MM.1S (cell line): Measurements from ENCODE around the gene CCDC88A.
A peak's percentile ranks its signal among the peaks of the same experiment; 100 is the strongest.

Source experiments
- DNase-seq: peaks from one replicate; pipeline ENCODE4 v3.0.0-alpha.2; 2015
- H2AFZ ChIP-seq: fragments of 300-600 bp; sonication (generic); 2 replicates; pipeline ENCODE4 v1.6.0; 2016; ENCODE audit warnings: antibody characterized with exemption, low read length
- H3F3A ChIP-seq: fragments of 300-600 bp; sonication (generic); 2 replicates; pipeline ENCODE4 v1.6.1; 2016; ENCODE audit warnings: mild to moderate bottlenecking, antibody characterized with exemption, low read length, moderate library complexity, mixed read lengths; ENCODE audit not compliant: insufficient read depth
- H3K27ac ChIP-seq: fragments of 300-600 bp; sonication (generic); 2 replicates; pipeline ENCODE4 v1.5.1; 2016; ENCODE audit warnings: mild to moderate bottlenecking, low read length
- H3K27me3 ChIP-seq: fragments of 300-600 bp; sonication (generic); replicated peaks from 2 replicates; pipeline ENCODE4 v1.6.0; 2016; ENCODE audit warnings: low read length; ENCODE audit not compliant: insufficient read depth
- H3K36me3 ChIP-seq: fragments of 300-600 bp; sonication (generic); replicated peaks from 2 replicates; pipeline ENCODE4 v1.6.1; 2016; ENCODE audit warnings: mild to moderate bottlenecking, low read length, mixed read lengths; ENCODE audit not compliant: insufficient read depth
- H3K4me1 ChIP-seq: fragments of 300-600 bp; sonication (generic); 2 replicates; pipeline ENCODE4 v1.6.1; 2016; ENCODE audit warnings: low read length, mixed read lengths
- H3K4me2 ChIP-seq: fragments of 300-600 bp; sonication (generic); 2 replicates; pipeline ENCODE4 v1.6.0; 2016; ENCODE audit warnings: low read depth, low read length
- H3K4me3 ChIP-seq: fragments of 300-600 bp; sonication (generic); 2 replicates; pipeline ENCODE4 v1.5.1; 2016; ENCODE audit warnings: low read length, mixed read lengths
- H3K79me2 ChIP-seq: fragments of 300-600 bp; sonication (generic); 2 replicates; pipeline ENCODE4 v1.6.1; 2016; ENCODE audit warnings: mixed run types, low read length, mixed read lengths
- H3K9ac ChIP-seq: fragments of 300-600 bp; sonication (generic); 2 replicates; pipeline ENCODE4 v1.6.1; 2016; ENCODE audit warnings: low read length, mixed read lengths
- H3K9me2 ChIP-seq: fragments of 300-600 bp; sonication (generic); replicated peaks from 2 replicates; pipeline ENCODE4 v1.6.1; 2016; ENCODE audit warnings: mild to moderate bottlenecking, low read length, mixed read lengths; ENCODE audit not compliant: insufficient read depth
- H3K9me3 ChIP-seq: fragments of 300-600 bp; sonication (generic); replicated peaks from 2 replicates; pipeline ENCODE4 v1.6.1; 2016; ENCODE audit warnings: mild to moderate bottlenecking, low read length, mixed read lengths; ENCODE audit not compliant: insufficient read depth
- H4K20me1 ChIP-seq: fragments of 300-600 bp; sonication (generic); 2 replicates; pipeline ENCODE4 v1.6.1; 2016; ENCODE audit warnings: mild to moderate bottlenecking, low read length, moderate library complexity, mixed read lengths; ENCODE audit not compliant: insufficient read depth
- EZH2 ChIP-seq: fragments of 300-600 bp; sonication (generic); optimal IDR thresholded peaks from 2 replicates; pipeline ENCODE3; 2017; ENCODE audit warnings: low read depth, mild to moderate bottlenecking, antibody characterized with exemption, low read length, mixed read lengths
- EZH2phosphoT487 ChIP-seq: fragments of 300-600 bp; sonication (generic); IDR thresholded peaks from 2 replicates; pipeline ENCODE4 v1.6.1; 2018; ENCODE audit warnings: antibody characterized with exemption, low read length
- TF ChIP-seq, protein P1 (sequence below): fragments of 300-600 bp; sonication (generic); IDR thresholded peaks from 2 replicates; pipeline ENCODE4 v1.5.1; 2016; ENCODE audit warnings: antibody characterized with exemption, low read length, mixed read lengths

The CCDC88A gene

DNA sequence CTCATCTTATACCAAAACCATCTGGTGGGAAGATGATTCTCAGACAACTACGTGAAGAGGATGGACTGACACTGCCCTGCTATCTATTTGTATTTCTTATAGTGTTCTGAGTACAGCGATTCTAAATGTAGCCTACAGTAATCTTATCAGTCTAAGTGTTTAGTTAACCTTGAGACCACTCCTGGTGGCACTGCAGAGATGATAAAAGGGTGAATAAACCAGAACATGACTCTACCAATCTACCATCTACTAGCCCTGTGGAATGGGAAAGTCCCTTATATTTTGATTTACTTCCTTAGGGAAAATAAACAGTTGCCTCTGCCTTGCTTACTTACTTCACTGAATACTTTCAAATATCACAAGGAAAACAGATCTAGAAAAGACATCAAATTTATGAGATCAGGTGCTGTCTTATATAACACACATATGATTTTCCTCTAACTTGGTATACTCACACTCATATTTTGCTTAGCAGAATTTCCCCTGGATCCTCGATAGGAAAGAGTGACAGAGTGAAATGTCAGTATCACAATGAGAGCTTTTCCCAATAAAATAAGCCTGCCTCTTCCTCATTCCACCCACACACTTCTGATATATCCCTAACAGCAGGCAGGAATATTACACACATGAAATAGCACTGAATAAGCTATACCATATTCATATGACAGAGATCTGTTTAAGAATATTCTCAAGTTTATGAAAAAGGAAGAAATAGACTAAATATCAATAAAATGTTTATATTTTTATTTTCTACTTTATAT, 92.0 kb downstream of the CCDC88A start:
- H3K27me3 ChIP-seq, result no peaks in the 10 kb centered on the region
- TF ChIP-seq EZH2, result no peak
- TF ChIP-seq, protein P1, sequence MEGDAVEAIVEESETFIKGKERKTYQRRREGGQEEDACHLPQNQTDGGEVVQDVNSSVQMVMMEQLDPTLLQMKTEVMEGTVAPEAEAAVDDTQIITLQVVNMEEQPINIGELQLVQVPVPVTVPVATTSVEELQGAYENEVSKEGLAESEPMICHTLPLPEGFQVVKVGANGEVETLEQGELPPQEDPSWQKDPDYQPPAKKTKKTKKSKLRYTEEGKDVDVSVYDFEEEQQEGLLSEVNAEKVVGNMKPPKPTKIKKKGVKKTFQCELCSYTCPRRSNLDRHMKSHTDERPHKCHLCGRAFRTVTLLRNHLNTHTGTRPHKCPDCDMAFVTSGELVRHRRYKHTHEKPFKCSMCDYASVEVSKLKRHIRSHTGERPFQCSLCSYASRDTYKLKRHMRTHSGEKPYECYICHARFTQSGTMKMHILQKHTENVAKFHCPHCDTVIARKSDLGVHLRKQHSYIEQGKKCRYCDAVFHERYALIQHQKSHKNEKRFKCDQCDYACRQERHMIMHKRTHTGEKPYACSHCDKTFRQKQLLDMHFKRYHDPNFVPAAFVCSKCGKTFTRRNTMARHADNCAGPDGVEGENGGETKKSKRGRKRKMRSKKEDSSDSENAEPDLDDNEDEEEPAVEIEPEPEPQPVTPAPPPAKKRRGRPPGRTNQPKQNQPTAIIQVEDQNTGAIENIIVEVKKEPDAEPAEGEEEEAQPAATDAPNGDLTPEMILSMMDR, result no peak
- TF ChIP-seq EZH2phosphoT487, result no peak
- H3K4me3 ChIP-seq, result no peak overlapping the region
- no peak overlapping the region for H2AFZ ChIP-seq
- H3F3A ChIP-seq, result no peaks in the 10 kb centered on the region
- H3K27ac ChIP-seq, result no peak overlapping the region
- H3K9ac ChIP-seq, result no peak overlapping the region
- no peaks in the 10 kb centered on the region for H3K79me2 ChIP-seq
- no peaks in the 10 kb centered on the region for H3K4me1 ChIP-seq
- no peak for DNase-seq
- no peaks in the 10 kb centered on the region for H3K9me2 ChIP-seq
- H3K36me3 ChIP-seq, result no peaks in the 10 kb centered on the region
- H4K20me1 ChIP-seq, result no peaks in the 10 kb centered on the region
- no peaks in the 10 kb centered on the region for H3K9me3 ChIP-seq
- H3K4me2 ChIP-seq, result no peak overlapping the region

DNA sequence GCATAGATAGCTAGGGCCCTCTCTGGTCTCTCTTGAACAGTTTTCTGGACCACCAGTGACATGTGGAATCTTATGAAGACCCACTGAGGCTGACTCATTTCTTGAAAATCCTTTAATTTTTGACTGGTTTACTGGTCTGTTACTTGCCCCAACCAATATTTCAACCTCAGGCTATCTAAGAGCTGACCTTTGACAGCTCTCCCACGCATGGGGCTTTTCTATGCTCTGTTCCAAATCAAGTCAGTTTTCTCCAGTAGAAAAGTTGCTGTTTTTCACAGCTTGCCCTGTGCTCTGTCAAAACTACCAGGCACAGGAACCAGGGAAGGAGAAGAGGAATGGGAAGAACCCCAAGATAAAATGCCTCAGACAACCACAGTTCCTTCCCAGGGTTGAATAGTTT, 104.7 kb downstream of the CCDC88A start:
- Histone ChIP-seq H3K9me2 (no peaks in the 10 kb centered on the region), H3K9ac (no peak overlapping the region), H4K20me1 (no peaks in the 10 kb centered on the region), H2AFZ (no peak overlapping the region), H3F3A (no peaks in the 10 kb centered on the region), H3K27me3 (no peaks in the 10 kb centered on the region), H3K9me3 (no peaks in the 10 kb centered on the region), H3K4me3 (no peak overlapping the region), H3K36me3 (no peaks in the 10 kb centered on the region), H3K79me2 (no peaks in the 10 kb centered on the region), H3K27ac (no peak overlapping the region), H3K4me1 (0 out of 2 replicates have a peak, but pooled peaks cover 3% of the 10 kb centered on the region), H3K4me2 (no peak overlapping the region)
- no peak for TF ChIP-seq EZH2phosphoT487
- TF ChIP-seq, protein P1, result no peak
- no peak for TF ChIP-seq EZH2
- DNase-seq, result no peak

DNA sequence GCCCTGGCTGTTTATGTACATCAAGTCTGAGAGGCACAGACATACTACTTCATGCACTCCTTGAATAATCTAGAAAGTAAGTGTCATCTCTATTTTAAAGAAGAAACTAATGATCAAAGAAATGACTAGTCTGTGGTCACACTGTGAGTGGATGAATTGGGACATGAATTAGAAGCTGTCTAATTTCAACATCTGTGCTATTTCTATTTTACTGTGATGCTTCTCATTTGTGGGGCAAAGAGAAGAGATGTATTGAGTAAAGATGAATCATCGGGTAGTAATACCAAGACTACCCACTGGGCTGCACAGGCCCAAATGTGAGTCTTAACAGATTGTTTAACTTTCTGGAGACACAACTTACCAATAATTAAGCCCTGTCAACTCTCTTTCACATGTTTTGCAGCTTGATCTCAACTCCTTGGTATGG, 108.2 kb downstream of the CCDC88A start:
- Histone ChIP-seq H3K9me3 (no peaks in the 10 kb centered on the region), H3K9ac (no peak overlapping the region), H3K4me2 (no peak overlapping the region), H3F3A (no peaks in the 10 kb centered on the region), H4K20me1 (no peaks in the 10 kb centered on the region), H3K9me2 (no peaks in the 10 kb centered on the region), H2AFZ (no peak overlapping the region), H3K4me1 (0 out of 2 replicates have a peak, but pooled peaks cover 3% of the 10 kb centered on the region), H3K79me2 (no peaks in the 10 kb centered on the region), H3K27me3 (no peaks in the 10 kb centered on the region), H3K36me3 (no peaks in the 10 kb centered on the region), H3K27ac (no peak overlapping the region), H3K4me3 (no peak overlapping the region)
- no peak for DNase-seq
- no peak for TF ChIP-seq EZH2
- TF ChIP-seq, protein P1, result peak; percentile 16
